Amniotic epithelial cell (primary cell): Measurements from ENCODE around the gene CLEC7A.

Experiments used
- DNase-seq: peaks from one replicate; pipeline ENCODE4 v3.0.0-alpha.2; 2010; ENCODE audit warnings: low read depth

Gene CLEC7A

DNA sequence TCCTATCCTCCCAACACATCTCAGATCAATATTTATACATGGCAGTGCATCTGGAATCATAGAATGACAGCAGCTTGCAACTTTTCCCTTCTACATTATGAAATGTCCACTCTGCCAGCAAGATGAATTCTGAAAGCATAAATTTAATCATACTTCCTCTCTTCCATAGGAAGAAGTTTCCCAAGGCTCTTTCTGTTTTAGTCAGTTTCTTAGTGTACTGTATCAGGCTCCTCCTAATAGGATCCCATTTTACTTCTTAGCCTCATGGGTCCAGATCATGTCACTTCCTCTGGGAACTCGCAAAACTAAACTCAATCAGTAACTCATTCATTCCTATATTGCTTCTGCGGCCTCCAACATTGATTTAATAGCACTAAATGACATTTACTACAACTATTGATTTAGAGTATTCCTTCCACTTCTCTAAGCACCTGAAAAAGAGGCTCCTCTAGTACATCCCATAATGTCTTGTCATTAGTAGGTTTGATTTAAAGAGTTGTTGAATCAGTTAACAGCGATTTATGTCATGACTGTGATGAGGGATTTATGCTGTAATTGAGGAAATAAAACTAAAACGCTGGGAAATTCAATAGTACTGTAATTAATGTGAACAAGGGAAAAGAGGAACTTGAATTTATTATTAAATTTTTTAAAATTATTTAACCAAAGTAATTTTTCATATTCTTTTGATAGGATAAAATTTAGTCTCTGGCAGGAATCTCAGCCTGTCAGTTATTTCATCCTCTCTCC lies 35.2 kb downstream of the CLEC7A start:
- DNase-seq = no peak

DNA sequence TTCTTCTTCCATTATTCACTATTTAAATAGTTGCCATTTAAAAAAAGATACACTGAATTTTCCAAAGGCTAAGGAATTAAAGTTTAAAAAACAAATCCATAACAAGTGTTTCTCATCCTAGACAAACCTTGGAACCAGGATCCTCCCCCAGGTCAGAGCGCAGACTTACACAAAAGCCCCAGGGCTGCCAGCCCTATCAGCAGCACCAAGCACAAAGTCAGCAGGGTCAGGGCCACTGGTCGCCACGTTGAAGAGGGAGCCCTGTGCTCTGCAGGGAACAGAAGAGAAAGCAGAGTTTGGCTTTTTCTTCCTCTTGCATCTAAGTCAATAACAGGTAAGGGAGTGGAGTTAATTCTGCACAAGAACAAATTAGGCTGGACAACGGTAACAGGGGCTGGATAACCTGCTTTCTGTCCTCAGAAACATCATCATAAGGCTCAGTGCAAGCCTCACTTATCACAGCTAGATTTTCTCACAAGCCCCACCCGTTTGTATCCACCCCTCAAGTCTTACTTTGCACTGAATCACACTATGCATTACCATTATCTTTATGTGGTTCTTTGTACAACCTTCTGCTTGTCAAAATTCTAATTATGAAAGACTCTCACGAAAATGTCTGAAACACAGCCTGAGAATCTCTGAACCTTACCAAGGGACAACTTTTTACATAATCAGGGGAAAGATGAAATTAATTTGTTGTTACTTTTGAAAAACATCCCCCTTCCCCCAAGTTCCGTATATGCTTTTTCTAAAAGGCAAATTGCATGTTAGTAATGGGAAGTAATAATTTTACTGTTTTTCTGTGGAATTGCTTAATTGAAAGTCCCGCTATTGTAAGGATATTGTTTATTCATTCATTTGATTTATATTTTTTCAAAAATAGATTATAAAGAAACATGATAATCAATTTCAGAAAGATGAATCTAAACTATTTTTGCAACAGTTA lies 40.8 kb downstream of the CLEC7A start:
- no peak for DNase-seq

DNA sequence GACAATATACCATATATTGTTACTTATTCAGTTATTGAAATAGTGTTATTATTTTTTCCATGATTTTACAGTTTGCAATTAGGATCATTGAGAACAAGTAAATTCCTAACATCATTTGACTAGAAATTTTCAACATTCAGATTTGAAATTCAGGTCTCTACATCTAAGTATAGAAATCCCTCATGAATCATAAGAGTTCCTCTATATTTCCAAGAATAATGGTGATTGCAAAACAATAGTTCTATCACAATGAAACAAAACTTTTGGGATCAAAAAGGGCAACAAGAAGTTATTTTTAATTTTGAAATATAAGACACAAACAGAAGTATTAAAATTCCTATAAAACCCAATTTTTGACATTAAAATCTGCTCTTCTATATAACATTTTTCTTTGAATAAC lies 42.0 kb downstream of the CLEC7A start:
- DNase-seq = no peak

DNA sequence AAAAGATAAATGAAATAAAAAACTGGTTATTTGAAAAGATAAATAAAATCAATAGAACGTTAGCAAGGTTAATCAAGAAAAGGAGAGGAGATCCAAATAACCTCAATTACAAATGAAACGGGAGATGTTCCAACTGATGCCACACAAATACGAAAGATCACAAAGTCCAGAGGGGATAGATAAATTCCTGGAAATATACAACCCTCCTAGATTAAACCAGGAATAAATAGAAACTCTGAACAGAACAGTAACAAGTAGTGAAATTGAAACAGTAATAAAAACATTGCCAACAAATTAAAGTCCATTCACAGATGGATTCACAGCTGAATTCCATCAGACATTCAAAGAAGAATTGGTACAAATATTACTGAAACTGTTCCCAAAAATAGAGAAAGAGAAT lies 43.6 kb downstream of the CLEC7A start:
- DNase-seq = no peak

DNA sequence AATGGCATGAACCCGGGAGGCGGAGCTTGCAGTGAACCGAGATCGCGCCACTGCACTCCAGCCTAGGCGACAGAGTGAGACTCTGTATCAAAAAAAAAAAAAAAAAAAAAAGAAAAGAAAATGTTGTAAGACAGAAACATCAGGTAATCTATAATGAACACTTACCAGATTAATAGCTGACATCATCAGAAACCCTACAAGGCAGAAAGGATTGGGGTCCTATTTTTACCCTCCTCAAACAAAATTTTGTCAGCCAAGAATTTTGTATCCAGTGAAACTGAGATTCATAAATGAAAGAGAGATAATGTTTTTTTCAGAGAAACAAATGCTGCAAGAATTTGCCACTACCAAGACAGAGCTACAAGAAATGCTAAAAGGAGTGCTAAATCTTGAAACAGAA lies 45.3 kb downstream of the CLEC7A start:
- no peak for DNase-seq

- DNase-seq = no peak
These were observed 47.7 kb downstream of the CLEC7A start for GRCh38 chr12:10082117-10082874.

DNA sequence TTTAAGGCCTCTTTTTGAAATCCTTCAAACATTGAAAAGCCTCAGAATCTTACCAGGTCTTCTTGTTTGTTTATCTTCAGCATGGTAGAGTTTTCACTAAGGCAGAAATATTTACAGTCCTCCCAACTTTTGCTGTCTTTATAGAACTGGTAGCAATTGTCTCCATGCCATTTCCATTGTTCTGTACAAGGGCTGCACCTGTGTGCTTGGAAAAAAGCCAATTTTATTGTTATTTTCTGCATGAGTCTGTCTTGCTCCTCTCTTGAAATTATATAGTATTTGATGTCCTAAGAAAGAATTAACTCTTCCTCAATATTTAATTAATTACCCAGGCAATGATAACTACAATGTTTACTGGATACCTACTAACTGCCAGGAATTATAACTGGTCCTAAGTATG lies 54.5 kb downstream of the CLEC7A start:
- DNase-seq = no peak

DNA sequence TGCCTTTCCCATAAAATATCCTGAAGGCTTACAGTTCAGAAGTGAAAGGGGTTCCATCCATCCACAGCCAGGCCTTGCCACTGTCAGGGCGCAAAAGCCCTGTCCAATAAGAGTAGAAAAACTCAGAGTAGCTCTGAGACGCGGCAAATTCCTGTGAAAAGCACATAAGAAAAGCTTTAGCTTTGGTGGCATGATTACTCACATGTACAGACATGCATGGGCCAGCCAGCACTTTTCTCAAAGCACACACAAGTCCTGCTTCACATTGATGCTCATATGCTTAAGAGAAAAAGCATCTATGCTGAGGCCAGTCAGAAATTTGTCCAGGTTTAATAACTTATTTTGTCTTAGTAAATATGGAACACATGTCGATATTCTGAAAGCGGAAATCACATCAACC lies 56.7 kb downstream of the CLEC7A start:
- DNase-seq = no peak

DNA sequence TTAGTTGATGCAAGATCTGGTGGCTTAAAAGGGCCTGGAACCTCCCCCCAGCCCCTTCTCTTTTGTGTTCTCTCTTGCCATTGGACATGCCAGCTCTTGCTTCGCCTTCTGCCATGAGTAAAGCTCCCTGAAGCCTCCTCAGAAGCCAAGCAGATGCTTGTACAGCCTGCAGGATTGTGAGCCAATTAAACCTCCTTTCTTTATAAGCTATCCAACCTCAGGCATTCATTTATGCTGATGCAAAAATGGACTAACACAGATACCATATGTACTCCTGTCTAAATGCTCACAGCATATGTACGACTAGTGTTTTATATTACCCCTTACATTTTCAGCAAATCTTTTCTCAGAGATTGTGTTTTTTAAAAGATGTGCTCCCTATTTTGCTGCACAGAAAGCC lies 57.9 kb downstream of the CLEC7A start:
- DNase-seq = no peak

- no peak for DNase-seq
These were observed 59.6 kb downstream of the CLEC7A start for GRCh38 chr12:10070380-10070779.

- no peak for DNase-seq
These were observed 60.0 kb downstream of the CLEC7A start for GRCh38 chr12:10069976-10070375.

DNA sequence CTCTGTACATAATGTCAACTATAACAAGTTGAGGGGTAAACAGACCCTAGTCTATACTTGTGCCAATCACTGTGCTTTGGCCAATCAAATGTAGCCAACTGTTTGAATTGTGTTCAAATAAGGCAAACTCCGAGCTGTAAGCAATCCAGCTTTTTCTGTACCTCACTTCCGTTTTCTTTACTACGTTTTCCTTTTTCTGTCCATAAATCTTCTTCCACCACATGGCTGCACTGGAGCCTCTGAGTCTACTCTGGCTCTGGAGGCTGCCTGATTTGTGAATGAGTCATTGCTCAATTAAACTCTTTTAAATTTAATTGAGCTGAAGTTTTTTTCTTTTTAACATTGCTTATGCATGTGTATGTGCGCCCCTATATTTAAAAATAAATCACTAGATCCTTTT lies 60.9 kb downstream of the CLEC7A start:
- peak; percentile 74 for DNase-seq

- peak; percentile 12 for DNase-seq
These were observed 61.4 kb downstream of the CLEC7A start for GRCh38 chr12:10068644-10069043.

GRCh38 chr12:10067942-10068341 lies 62.1 kb downstream of the CLEC7A start:
- no peak for DNase-seq

- no peak for DNase-seq
These were observed 62.7 kb downstream of the CLEC7A start for GRCh38 chr12:10067264-10067663.
